Measurements from ENCODE around the gene SLC25A23.

The SLC25A23 gene

GRCh38 chr19:6470173-6470572, 10.6 kb upstream of the SLC25A23 start:
- no peak overlapping the region for H3K27ac ChIP-seq (ENCODE audit: insufficient read depth, low read length, poor library complexity, severe bottlenecking)
- H3K4me1 ChIP-seq (ENCODE audit: control insufficient read depth, insufficient read depth, low read length, poor library complexity, severe bottlenecking): no peaks in the 10 kb centered on the region
- H3K4me3 ChIP-seq (ENCODE audit: insufficient read depth, low read depth, low read length, poor library complexity, severe bottlenecking): no peak overlapping the region
- no peaks in the 10 kb centered on the region for H3K9me3 ChIP-seq (ENCODE audit: control insufficient read depth, low read length)
- no peaks in the 10 kb centered on the region for H3K27me3 ChIP-seq (replicated peaks; ENCODE audit: control insufficient read depth, insufficient read depth, low read length, poor library complexity, severe bottlenecking)
- DNase-seq: no peak
- H3K36me3 ChIP-seq (ENCODE audit: control insufficient read depth, insufficient read depth, low read length): peaks cover 30% of the 10 kb centered on the region

- no peak for DNase-seq
- Histone ChIP-seq H3K4me3 (ENCODE audit: insufficient read depth, low read depth, low read length, poor library complexity, severe bottlenecking) (no peak overlapping the region), H3K9me3 (ENCODE audit: control insufficient read depth, low read length) (no peaks in the 10 kb centered on the region), H3K27me3 (replicated peaks; ENCODE audit: control insufficient read depth, insufficient read depth, low read length, poor library complexity, severe bottlenecking) (no peaks in the 10 kb centered on the region), H3K36me3 (ENCODE audit: control insufficient read depth, insufficient read depth, low read length) (peaks cover 19% of the 10 kb centered on the region), H3K27ac (ENCODE audit: insufficient read depth, low read length, poor library complexity, severe bottlenecking) (no peak overlapping the region), H3K4me1 (ENCODE audit: control insufficient read depth, insufficient read depth, low read length, poor library complexity, severe bottlenecking) (peaks cover 11% of the 10 kb centered on the region)
Observed at GRCh38 chr19:6467384-6467783, 7.8 kb upstream of the SLC25A23 start.

GRCh38 chr19:6466526-6467248, 7.1 kb upstream of the SLC25A23 start:
- Histone ChIP-seq H3K27me3 (replicated peaks; ENCODE audit: control insufficient read depth, insufficient read depth, low read length, poor library complexity, severe bottlenecking) (no peaks in the 10 kb centered on the region), H3K9me3 (ENCODE audit: control insufficient read depth, low read length) (no peaks in the 10 kb centered on the region), H3K27ac (ENCODE audit: insufficient read depth, low read length, poor library complexity, severe bottlenecking) (no peak overlapping the region), H3K4me1 (ENCODE audit: control insufficient read depth, insufficient read depth, low read length, poor library complexity, severe bottlenecking) (peaks cover 11% of the 10 kb centered on the region), H3K4me3 (ENCODE audit: insufficient read depth, low read depth, low read length, poor library complexity, severe bottlenecking) (no peak overlapping the region), H3K36me3 (ENCODE audit: control insufficient read depth, insufficient read depth, low read length) (peaks cover 19% of the 10 kb centered on the region)
- no peak for DNase-seq

GRCh38 chr19:6465663-6466062, 6.1 kb upstream of the SLC25A23 start:
- H3K36me3 ChIP-seq (ENCODE audit: control insufficient read depth, insufficient read depth, low read length): peaks cover 11% of the 10 kb centered on the region
- DNase-seq: no peak
- no peaks in the 10 kb centered on the region for H3K27me3 ChIP-seq (replicated peaks; ENCODE audit: control insufficient read depth, insufficient read depth, low read length, poor library complexity, severe bottlenecking)
- H3K9me3 ChIP-seq (ENCODE audit: control insufficient read depth, low read length): no peaks in the 10 kb centered on the region
- peaks cover 11% of the 10 kb centered on the region for H3K4me1 ChIP-seq (ENCODE audit: control insufficient read depth, insufficient read depth, low read length, poor library complexity, severe bottlenecking)
- H3K4me3 ChIP-seq (ENCODE audit: insufficient read depth, low read depth, low read length, poor library complexity, severe bottlenecking): no peak overlapping the region
- no peak overlapping the region for H3K27ac ChIP-seq (ENCODE audit: insufficient read depth, low read length, poor library complexity, severe bottlenecking)

- Histone ChIP-seq H3K4me1 (ENCODE audit: control insufficient read depth, insufficient read depth, low read length, poor library complexity, severe bottlenecking) (peaks cover 11% of the 10 kb centered on the region), H3K4me3 (ENCODE audit: insufficient read depth, low read depth, low read length, poor library complexity, severe bottlenecking) (no peak overlapping the region), H3K9me3 (ENCODE audit: control insufficient read depth, low read length) (no peaks in the 10 kb centered on the region), H3K27ac (ENCODE audit: insufficient read depth, low read length, poor library complexity, severe bottlenecking) (no peak overlapping the region), H3K27me3 (replicated peaks; ENCODE audit: control insufficient read depth, insufficient read depth, low read length, poor library complexity, severe bottlenecking) (no peaks in the 10 kb centered on the region), H3K36me3 (ENCODE audit: control insufficient read depth, insufficient read depth, low read length) (peaks cover 8% of the 10 kb centered on the region)
- no peak for DNase-seq
Observed at GRCh38 chr19:6465006-6465405, 5.4 kb upstream of the SLC25A23 start.

GRCh38 chr19:6464070-6464873, 4.7 kb upstream of the SLC25A23 start, which contains the start of gene CRB3:
CRB3 (plus strand) TSS chr19:6464271; CDS start chr19:6464702, 431 bp downstream.
- Histone ChIP-seq H3K36me3 (ENCODE audit: control insufficient read depth, insufficient read depth, low read length) (peaks cover 8% of the 10 kb centered on the region), H3K27ac (ENCODE audit: insufficient read depth, low read length, poor library complexity, severe bottlenecking) (no peak within 1 kb of the TSS), H3K4me3 (ENCODE audit: insufficient read depth, low read depth, low read length, poor library complexity, severe bottlenecking) (peak within 1 kb of the TSS; percentile 43), H3K27me3 (replicated peaks; ENCODE audit: control insufficient read depth, insufficient read depth, low read length, poor library complexity, severe bottlenecking) (no peaks in the 10 kb centered on the region), H3K9me3 (ENCODE audit: control insufficient read depth, low read length) (no peaks in the 10 kb centered on the region), H3K4me1 (ENCODE audit: control insufficient read depth, insufficient read depth, low read length, poor library complexity, severe bottlenecking) (peaks cover 12% of the 10 kb centered on the region)
- peak in 2 of 3 donors; percentile 26 to 32 for DNase-seq

- no peaks in the 10 kb centered on the region for H3K27me3 ChIP-seq (replicated peaks; ENCODE audit: control insufficient read depth, insufficient read depth, low read length, poor library complexity, severe bottlenecking)
- H3K36me3 ChIP-seq (ENCODE audit: control insufficient read depth, insufficient read depth, low read length): peaks cover 3% of the 10 kb centered on the region
- H3K27ac ChIP-seq (ENCODE audit: insufficient read depth, low read length, poor library complexity, severe bottlenecking): peak overlapping the region; percentile 87
- H3K9me3 ChIP-seq (ENCODE audit: control insufficient read depth, low read length): no peaks in the 10 kb centered on the region
- peak overlapping the region; percentile 80 for H3K4me3 ChIP-seq (ENCODE audit: insufficient read depth, low read depth, low read length, poor library complexity, severe bottlenecking)
- H3K4me1 ChIP-seq (ENCODE audit: control insufficient read depth, insufficient read depth, low read length, poor library complexity, severe bottlenecking): peaks cover 18% of the 10 kb centered on the region
- DNase-seq: peak; percentile 87 to 93 (median 91)
Observed at GRCh38 chr19:6460099-6460884, 700 bp upstream of the SLC25A23 start.

- H3K4me1 ChIP-seq (ENCODE audit: control insufficient read depth, insufficient read depth, low read length, poor library complexity, severe bottlenecking): peaks cover 7% of the 10 kb centered on the region
- H3K36me3 ChIP-seq (ENCODE audit: control insufficient read depth, insufficient read depth, low read length): peaks cover 14% of the 10 kb centered on the region
- H3K4me3 ChIP-seq (ENCODE audit: insufficient read depth, low read depth, low read length, poor library complexity, severe bottlenecking): peak overlapping the region; percentile 80
- no peak overlapping the region for H3K27ac ChIP-seq (ENCODE audit: insufficient read depth, low read length, poor library complexity, severe bottlenecking)
- no peaks in the 10 kb centered on the region for H3K27me3 ChIP-seq (replicated peaks; ENCODE audit: control insufficient read depth, insufficient read depth, low read length, poor library complexity, severe bottlenecking)
- no peak for DNase-seq
- H3K9me3 ChIP-seq (ENCODE audit: control insufficient read depth, low read length): peaks cover 2% of the 10 kb centered on the region
Observed at GRCh38 chr19:6458695-6459261, 814 bp downstream of the SLC25A23 start.

GRCh38 chr19:6457958-6458694, 1.5 kb downstream of the SLC25A23 start:
- peaks cover 15% of the 10 kb centered on the region for H3K36me3 ChIP-seq (ENCODE audit: control insufficient read depth, insufficient read depth, low read length)
- DNase-seq: no peak
- H3K4me1 ChIP-seq (ENCODE audit: control insufficient read depth, insufficient read depth, low read length, poor library complexity, severe bottlenecking): peaks cover 7% of the 10 kb centered on the region
- peaks cover 3% of the 10 kb centered on the region for H3K9me3 ChIP-seq (ENCODE audit: control insufficient read depth, low read length)
- H3K27me3 ChIP-seq (replicated peaks; ENCODE audit: control insufficient read depth, insufficient read depth, low read length, poor library complexity, severe bottlenecking): no peaks in the 10 kb centered on the region
- H3K4me3 ChIP-seq (ENCODE audit: insufficient read depth, low read depth, low read length, poor library complexity, severe bottlenecking): no peak overlapping the region
- H3K27ac ChIP-seq (ENCODE audit: insufficient read depth, low read length, poor library complexity, severe bottlenecking): no peak overlapping the region

All from effector memory CD4-positive, alpha-beta T cell (primary cell).